Measurements from ENCODE around the gene RAB7A. TPM values are rescaled to one million over a fixed set of nuclear protein-coding genes. Genes with fewer than 3 reads are reported as not detected.

RAB7A gene
- total and polyA plus RNA-seq, 2 of the 8 experiments (the other 6 are each of a cell fraction or from before 2014, with no cell fraction given): 179 to 195 TPM

- Histone ChIP-seq H4K91ac (replicated peaks; ENCODE audit: insufficient read length, low read length) (no peak overlapping the region), H3K4me3 (ENCODE audit: extremely low read depth in 1 of 4, insufficient read depth in 2 of 4, low read depth in 3 of 4, low read length in 4 of 4) (no peak overlapping the region), H3K27me3 (replicated peaks in 1 of 4; ENCODE audit: control insufficient read depth in 3 of 4, extremely low read depth in 1 of 4, insufficient read depth in 3 of 4, low read length in 3 of 4) (no peaks in the 10 kb centered on the region), H3K27ac (ENCODE audit: low read depth, low read length) (no peak overlapping the region), H2AK5ac (ENCODE audit: low read depth, low read length) (no peak overlapping the region), H3K14ac (ENCODE audit: insufficient read length) (no peak overlapping the region), H3K23me2 (ENCODE audit: low read depth, low read length) (no peaks in the 10 kb centered on the region), H3K79me2 (ENCODE audit: control insufficient read depth in 1 of 2, insufficient read depth in 2 of 2, low read length in 2 of 2) (no peaks in the 10 kb centered on the region), H3K4me1 (replicated peaks in 1 of 4; ENCODE audit: control insufficient read depth in 3 of 4, insufficient read depth in 4 of 4, low read length in 3 of 4) (peaks cover 0 to 7% (median 6%) of the 10 kb centered on the region in 4 experiments; a peak in 6 of 7 replicates), H2BK5ac (ENCODE audit: low read depth, low read length) (no peak overlapping the region), H3K9ac (replicated peaks in 1 of 4; ENCODE audit: extremely low read depth in 1 of 4, low read depth in 3 of 4, low read length in 3 of 4) (no peak overlapping the region), H3K79me1 (ENCODE audit: low read depth, low read length) (no peaks in the 10 kb centered on the region), H3K4ac (replicated peaks; ENCODE audit: insufficient read length, low read depth, low read length) (no peak overlapping the region), H2BK120ac (replicated peaks; ENCODE audit: low read depth, low read length) (no peak overlapping the region), H3K18ac (ENCODE audit: extremely low read depth, low read length) (no peak overlapping the region), H4K20me1 (replicated peaks in 1 of 2; ENCODE audit: control insufficient read depth in 1 of 2, insufficient read depth in 2 of 2, low read length in 2 of 2) (no peaks in the 10 kb centered on the region), H2AFZ (ENCODE audit: low read length) (no peak overlapping the region), H4K5ac (ENCODE audit: insufficient read length, low read depth, low read length) (no peak overlapping the region), H4K8ac (ENCODE audit: extremely low read depth, insufficient read depth, low read length) (no peak overlapping the region), H2BK20ac (ENCODE audit: low read length) (no peak overlapping the region), H3K56ac (replicated peaks; ENCODE audit: insufficient read length, low read depth, low read length) (no peak overlapping the region), H3K36me3 (ENCODE audit: control insufficient read depth in 2 of 4, insufficient read depth in 4 of 4, low read length in 3 of 4) (no peaks in the 10 kb centered on the region), H3K4me2 (ENCODE audit: insufficient read depth in 1 of 2, low read depth in 2 of 2, low read length in 2 of 2) (no peak overlapping the region), H2BK12ac (ENCODE audit: low read depth, low read length) (no peak overlapping the region), H3K23ac (ENCODE audit: insufficient read length) (no peak overlapping the region), H3K9me3 (ENCODE audit: insufficient read depth in 2 of 2, low read depth in 1 of 2, low read length in 1 of 2) (no peaks in the 10 kb centered on the region), H2BK15ac (ENCODE audit: low read length) (no peak overlapping the region)
- TF ChIP-seq MAX (IDR thresholded peaks at IDR 0.05): no peak
- FAIRE-seq (no peak), DNase-seq (ENCODE audit: low read depth in 1 of 2, low spot score in 2 of 2) (no peak)
- WGBS, 2 experiments (ENCODE audit: extremely low coverage in 1 of 2, insufficient coverage in 1 of 2, insufficient read length in 1 of 2, insufficient replicate concordance in 2 of 2, low coverage in 1 of 2, low lambda C conversion rate in 2 of 2, missing lambda C conversion rate in 1 of 2): 85% methylated on average over 7 of the region's 7 CpGs; no CpG with 5 or more reads in 1 of the 2 experiments
- ChIA-PET CTCF (ENCODE audit: partially characterized antibody) (interaction anchor here (0.5 to 1.8 kb wide), 5 partner anchors 9 to 139 kb away, joined by 3 to 8 read pairs (median 4); no protein-coding TSS in a partner anchor), POLR2A (ENCODE audit: partially characterized antibody) (interaction anchor here (0.6 to 1.5 kb wide), 2 partner anchors 15 to 26 kb away, joined by 3 to 4 read pairs; no protein-coding TSS in a partner anchor)
Observed at GRCh38 chr3:128706086-128706615, 19.8 kb upstream of the RAB7A start.

Data from H1 (cell line).